ENCODE measurements around the gene VPS41.

VPS41 gene

GRCh38 chr7:38886265-38886664 lies 22.7 kb downstream of the VPS41 start:
- Histone ChIP-seq H3K9ac (ENCODE audit: low read depth in 1 of 2, low read length in 2 of 2) (no peak overlapping the region), H3K36me3 (ENCODE audit: control insufficient read depth in 2 of 2, insufficient read depth in 2 of 2, low read length in 2 of 2) (no peaks in the 10 kb centered on the region), H3K27ac (ENCODE audit: low read depth in 2 of 2, low read length in 2 of 2) (no peak overlapping the region), H3K9me3 (ENCODE audit: control insufficient read depth in 2 of 2, low read length in 2 of 2) (no peaks in the 10 kb centered on the region), H3K27me3 (ENCODE audit: control insufficient read depth in 2 of 2, insufficient read depth in 2 of 2, low read length in 2 of 2) (no peaks in the 10 kb centered on the region), H3K4me1 (ENCODE audit: control insufficient read depth in 2 of 2, insufficient read depth in 2 of 2, low read length in 2 of 2) (no peaks in the 10 kb centered on the region), H3K4me3 (ENCODE audit: low read length in 2 of 2) (no peak overlapping the region)

GRCh38 chr7:38883706-38884105 lies 25.3 kb downstream of the VPS41 start:
- Histone ChIP-seq H3K4me1 (ENCODE audit: control insufficient read depth in 2 of 2, insufficient read depth in 2 of 2, low read length in 2 of 2) (peaks cover 0 to 2% of the 10 kb centered on the region in 2 donors), H3K9ac (ENCODE audit: low read depth in 1 of 2, low read length in 2 of 2) (no peak overlapping the region), H3K9me3 (ENCODE audit: control insufficient read depth in 2 of 2, low read length in 2 of 2) (no peaks in the 10 kb centered on the region), H3K4me3 (ENCODE audit: low read length in 2 of 2) (no peak overlapping the region), H3K36me3 (ENCODE audit: control insufficient read depth in 2 of 2, insufficient read depth in 2 of 2, low read length in 2 of 2) (no peaks in the 10 kb centered on the region), H3K27ac (ENCODE audit: low read depth in 2 of 2, low read length in 2 of 2) (no peak overlapping the region), H3K27me3 (ENCODE audit: control insufficient read depth in 2 of 2, insufficient read depth in 2 of 2, low read length in 2 of 2) (no peaks in the 10 kb centered on the region)

GRCh38 chr7:38881947-38882684 lies 26.9 kb downstream of the VPS41 start:
- Histone ChIP-seq H3K9ac (ENCODE audit: low read depth in 1 of 2, low read length in 2 of 2) (no peak overlapping the region), H3K27me3 (ENCODE audit: control insufficient read depth in 2 of 2, insufficient read depth in 2 of 2, low read length in 2 of 2) (no peaks in the 10 kb centered on the region), H3K9me3 (ENCODE audit: control insufficient read depth in 2 of 2, low read length in 2 of 2) (no peaks in the 10 kb centered on the region), H3K4me1 (ENCODE audit: control insufficient read depth in 2 of 2, insufficient read depth in 2 of 2, low read length in 2 of 2) (peaks cover 0 to 2% of the 10 kb centered on the region in 2 donors), H3K4me3 (ENCODE audit: low read length in 2 of 2) (no peak overlapping the region), H3K27ac (ENCODE audit: low read depth in 2 of 2, low read length in 2 of 2) (no peak overlapping the region), H3K36me3 (ENCODE audit: control insufficient read depth in 2 of 2, insufficient read depth in 2 of 2, low read length in 2 of 2) (no peaks in the 10 kb centered on the region)

- Histone ChIP-seq H3K27ac (ENCODE audit: low read depth in 2 of 2, low read length in 2 of 2) (no peak overlapping the region), H3K9ac (ENCODE audit: low read depth in 1 of 2, low read length in 2 of 2) (no peak overlapping the region), H3K4me1 (ENCODE audit: control insufficient read depth in 2 of 2, insufficient read depth in 2 of 2, low read length in 2 of 2) (peaks cover 0 to 2% of the 10 kb centered on the region in 2 donors), H3K27me3 (ENCODE audit: control insufficient read depth in 2 of 2, insufficient read depth in 2 of 2, low read length in 2 of 2) (no peaks in the 10 kb centered on the region), H3K4me3 (ENCODE audit: low read length in 2 of 2) (no peak overlapping the region), H3K9me3 (ENCODE audit: control insufficient read depth in 2 of 2, low read length in 2 of 2) (no peaks in the 10 kb centered on the region), H3K36me3 (ENCODE audit: control insufficient read depth in 2 of 2, insufficient read depth in 2 of 2, low read length in 2 of 2) (no peaks in the 10 kb centered on the region)
Measured at GRCh38 chr7:38881015-38881414, 28.0 kb downstream of the VPS41 start.

GRCh38 chr7:38880454-38880853 lies 28.5 kb downstream of the VPS41 start:
- Histone ChIP-seq H3K4me1 (ENCODE audit: control insufficient read depth in 2 of 2, insufficient read depth in 2 of 2, low read length in 2 of 2) (peaks cover 0 to 2% of the 10 kb centered on the region in 2 donors), H3K9ac (ENCODE audit: low read depth in 1 of 2, low read length in 2 of 2) (no peak overlapping the region), H3K27me3 (ENCODE audit: control insufficient read depth in 2 of 2, insufficient read depth in 2 of 2, low read length in 2 of 2) (no peaks in the 10 kb centered on the region), H3K9me3 (ENCODE audit: control insufficient read depth in 2 of 2, low read length in 2 of 2) (no peaks in the 10 kb centered on the region), H3K36me3 (ENCODE audit: control insufficient read depth in 2 of 2, insufficient read depth in 2 of 2, low read length in 2 of 2) (no peaks in the 10 kb centered on the region), H3K4me3 (ENCODE audit: low read length in 2 of 2) (no peak overlapping the region), H3K27ac (ENCODE audit: low read depth in 2 of 2, low read length in 2 of 2) (no peak overlapping the region)

DNA sequence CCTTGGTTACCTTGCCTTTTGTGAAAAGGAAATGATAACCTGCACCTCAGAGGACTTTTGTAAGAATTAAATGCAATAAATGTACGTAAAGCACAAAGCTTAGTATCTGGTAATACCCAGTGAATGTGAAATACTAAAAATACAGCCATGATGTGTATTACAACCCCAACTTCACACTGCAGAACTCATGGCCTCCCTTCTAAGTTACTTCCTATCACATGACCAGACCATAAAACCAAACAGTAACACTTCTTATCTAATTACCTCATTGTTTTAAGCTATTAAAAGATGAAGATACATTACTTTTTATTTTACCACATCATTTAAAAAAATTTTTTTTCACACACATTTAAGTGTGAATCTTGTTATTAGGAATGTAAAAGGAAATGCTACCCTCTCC lies 29.0 kb downstream of the VPS41 start:
- Histone ChIP-seq H3K9ac (ENCODE audit: low read depth in 1 of 2, low read length in 2 of 2) (no peak overlapping the region), H3K4me3 (ENCODE audit: low read length in 2 of 2) (no peak overlapping the region), H3K4me1 (ENCODE audit: control insufficient read depth in 2 of 2, insufficient read depth in 2 of 2, low read length in 2 of 2) (peaks cover 0 to 2% of the 10 kb centered on the region in 2 donors), H3K27ac (ENCODE audit: low read depth in 2 of 2, low read length in 2 of 2) (no peak overlapping the region), H3K36me3 (ENCODE audit: control insufficient read depth in 2 of 2, insufficient read depth in 2 of 2, low read length in 2 of 2) (no peaks in the 10 kb centered on the region), H3K9me3 (ENCODE audit: control insufficient read depth in 2 of 2, low read length in 2 of 2) (no peaks in the 10 kb centered on the region), H3K27me3 (ENCODE audit: control insufficient read depth in 2 of 2, insufficient read depth in 2 of 2, low read length in 2 of 2) (no peaks in the 10 kb centered on the region)

DNA sequence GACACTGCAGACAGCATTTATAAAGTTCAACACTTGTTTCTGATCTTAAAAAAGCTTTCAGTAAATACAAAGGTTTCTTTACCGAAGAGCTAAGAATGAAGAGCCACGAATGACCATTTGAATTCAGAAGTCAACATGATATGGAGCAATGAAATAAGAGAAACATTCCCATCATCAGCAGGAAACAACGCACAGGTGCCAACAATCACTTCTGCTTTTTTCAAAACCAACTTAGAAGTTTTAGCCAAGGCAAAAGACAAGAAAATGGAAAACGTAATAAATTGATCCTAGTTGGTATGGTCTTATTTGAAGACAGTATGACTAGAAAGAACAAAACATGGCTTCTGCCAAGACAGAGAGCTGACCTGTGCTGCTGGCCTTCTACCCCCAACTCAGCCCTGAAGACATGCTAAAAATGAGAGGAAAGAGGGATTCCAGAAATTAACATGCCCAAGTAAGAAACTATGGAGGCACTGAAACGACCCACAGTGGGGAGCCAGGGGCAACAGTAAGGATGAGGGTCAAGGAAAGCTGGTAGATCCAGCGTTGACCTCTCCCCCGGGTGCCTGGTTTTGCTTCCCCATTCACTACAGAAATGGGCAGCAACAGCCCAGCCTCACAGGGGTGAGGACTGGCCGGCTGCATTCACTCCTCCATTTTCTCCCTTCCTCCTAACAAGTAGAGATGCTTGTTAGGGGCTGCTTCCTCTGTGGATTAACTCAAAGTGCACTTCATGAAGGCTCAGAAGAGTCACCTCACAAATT lies 30.1 kb downstream of the VPS41 start:
- Histone ChIP-seq H3K9ac (ENCODE audit: low read depth in 1 of 2, low read length in 2 of 2) (no peak overlapping the region), H3K4me3 (ENCODE audit: low read length in 2 of 2) (no peak overlapping the region), H3K4me1 (ENCODE audit: control insufficient read depth in 2 of 2, insufficient read depth in 2 of 2, low read length in 2 of 2) (peaks cover 0 to 2% of the 10 kb centered on the region in 2 donors), H3K9me3 (ENCODE audit: control insufficient read depth in 2 of 2, low read length in 2 of 2) (no peaks in the 10 kb centered on the region), H3K27me3 (ENCODE audit: control insufficient read depth in 2 of 2, insufficient read depth in 2 of 2, low read length in 2 of 2) (no peaks in the 10 kb centered on the region), H3K27ac (ENCODE audit: low read depth in 2 of 2, low read length in 2 of 2) (no peak overlapping the region), H3K36me3 (ENCODE audit: control insufficient read depth in 2 of 2, insufficient read depth in 2 of 2, low read length in 2 of 2) (no peaks in the 10 kb centered on the region)

- H3K36me3 ChIP-seq (ENCODE audit: control insufficient read depth in 2 of 2, insufficient read depth in 2 of 2, low read length in 2 of 2), result peaks cover under 1% of the 10 kb centered on the region in 2 donors
- H3K27ac ChIP-seq (ENCODE audit: low read depth in 2 of 2, low read length in 2 of 2), result no peak overlapping the region
- H3K9me3 ChIP-seq (ENCODE audit: control insufficient read depth in 2 of 2, low read length in 2 of 2), result no peaks in the 10 kb centered on the region
- H3K27me3 ChIP-seq (ENCODE audit: control insufficient read depth in 2 of 2, insufficient read depth in 2 of 2, low read length in 2 of 2), result no peaks in the 10 kb centered on the region
- no peak overlapping the region for H3K9ac ChIP-seq (ENCODE audit: low read depth in 1 of 2, low read length in 2 of 2)
- H3K4me3 ChIP-seq (ENCODE audit: low read length in 2 of 2), result no peak overlapping the region
- no peaks in the 10 kb centered on the region for H3K4me1 ChIP-seq (ENCODE audit: control insufficient read depth in 2 of 2, insufficient read depth in 2 of 2, low read length in 2 of 2)
Measured at GRCh38 chr7:38873433-38873832, 35.6 kb downstream of the VPS41 start.

DNA sequence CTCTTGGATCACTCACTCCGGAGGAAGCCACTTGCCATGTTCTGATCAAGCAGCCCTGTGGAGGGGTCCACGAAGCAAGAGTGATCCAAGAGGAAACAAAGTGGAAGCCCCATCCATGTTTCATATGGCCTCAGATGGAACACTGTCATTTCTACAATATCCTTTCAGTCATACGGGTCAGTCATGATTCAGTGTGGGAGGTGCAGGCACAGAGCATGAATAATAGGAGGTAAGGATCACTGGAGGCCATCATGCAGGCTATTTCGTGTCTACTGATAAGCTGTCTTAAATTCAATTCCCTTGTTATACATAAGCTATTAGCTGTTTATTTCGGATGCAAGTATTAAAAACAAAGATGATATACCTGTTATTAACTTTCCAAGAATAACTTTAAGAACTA lies 36.8 kb downstream of the VPS41 start:
- Histone ChIP-seq H3K36me3 (ENCODE audit: control insufficient read depth in 2 of 2, insufficient read depth in 2 of 2, low read length in 2 of 2) (peaks cover 8 to 11% of the 10 kb centered on the region in 2 donors), H3K9me3 (ENCODE audit: control insufficient read depth in 2 of 2, low read length in 2 of 2) (no peaks in the 10 kb centered on the region), H3K27ac (ENCODE audit: low read depth in 2 of 2, low read length in 2 of 2) (no peak overlapping the region), H3K4me1 (ENCODE audit: control insufficient read depth in 2 of 2, insufficient read depth in 2 of 2, low read length in 2 of 2) (no peaks in the 10 kb centered on the region), H3K9ac (ENCODE audit: low read depth in 1 of 2, low read length in 2 of 2) (no peak overlapping the region), H3K4me3 (ENCODE audit: low read length in 2 of 2) (no peak overlapping the region), H3K27me3 (ENCODE audit: control insufficient read depth in 2 of 2, insufficient read depth in 2 of 2, low read length in 2 of 2) (no peaks in the 10 kb centered on the region)

DNA sequence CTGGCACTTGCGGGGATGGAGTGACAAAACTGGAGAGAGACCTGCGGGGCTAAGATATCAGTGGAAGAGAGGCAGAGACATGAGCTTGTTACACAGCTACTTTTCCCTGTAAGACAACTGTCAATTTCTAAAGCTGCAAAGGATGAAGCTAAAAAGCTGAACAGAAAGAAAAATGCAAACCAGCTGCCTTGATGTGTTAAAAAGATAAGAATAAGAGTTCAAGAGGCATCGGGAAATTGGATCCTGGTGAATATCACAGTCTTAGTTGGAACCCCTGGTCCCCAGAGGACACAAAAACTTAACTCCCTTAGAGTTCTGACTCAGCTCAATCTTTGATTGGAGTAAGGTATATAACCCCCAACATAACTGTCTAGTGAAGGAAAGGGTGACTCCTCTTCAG lies 38.8 kb downstream of the VPS41 start:
- Histone ChIP-seq H3K4me1 (ENCODE audit: control insufficient read depth in 2 of 2, insufficient read depth in 2 of 2, low read length in 2 of 2) (no peaks in the 10 kb centered on the region), H3K27ac (ENCODE audit: low read depth in 2 of 2, low read length in 2 of 2) (no peak overlapping the region), H3K9ac (ENCODE audit: low read depth in 1 of 2, low read length in 2 of 2) (no peak overlapping the region), H3K36me3 (ENCODE audit: control insufficient read depth in 2 of 2, insufficient read depth in 2 of 2, low read length in 2 of 2) (peaks cover 11 to 19% of the 10 kb centered on the region in 2 donors), H3K27me3 (ENCODE audit: control insufficient read depth in 2 of 2, insufficient read depth in 2 of 2, low read length in 2 of 2) (no peaks in the 10 kb centered on the region), H3K4me3 (ENCODE audit: low read length in 2 of 2) (no peak overlapping the region), H3K9me3 (ENCODE audit: control insufficient read depth in 2 of 2, low read length in 2 of 2) (no peaks in the 10 kb centered on the region)

Data from mucosa of rectum (tissue), 2 donors.